DMS53 treated with DMSO at 0.1 percent for 48 hours (cell line): ENCODE data around the gene GPR21.
A peak's percentile ranks its signal among the peaks of the same experiment; 100 is the strongest.

Source experiments
- DNase-seq: peaks from one replicate; lab custom pipeline; 2025; ENCODE audit not compliant: unreplicated experiment; lab: John Stamatoyannopoulos, UW

Gene GPR21

DNA sequence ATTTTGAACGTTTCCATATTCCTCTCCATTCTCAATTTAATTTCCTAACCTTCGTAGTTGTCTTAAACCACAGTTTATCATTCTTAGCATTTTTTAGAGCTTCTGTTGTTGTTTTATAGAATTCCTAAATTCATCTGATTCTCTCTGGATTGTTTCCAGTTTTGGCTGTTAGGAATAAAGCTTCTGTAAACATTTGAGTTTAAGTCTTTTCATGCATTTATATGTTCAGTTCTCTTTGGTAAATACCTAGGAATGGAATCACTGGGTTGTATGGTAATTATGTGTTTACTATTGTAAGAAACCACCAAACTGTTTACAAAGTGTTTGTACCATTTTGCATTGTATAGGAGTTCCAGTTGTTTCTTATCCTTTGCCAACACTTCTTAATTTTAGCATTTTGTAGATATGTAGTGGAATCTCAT, 29.7 kb downstream of the GPR21 start:
- no peak for DNase-seq

DNA sequence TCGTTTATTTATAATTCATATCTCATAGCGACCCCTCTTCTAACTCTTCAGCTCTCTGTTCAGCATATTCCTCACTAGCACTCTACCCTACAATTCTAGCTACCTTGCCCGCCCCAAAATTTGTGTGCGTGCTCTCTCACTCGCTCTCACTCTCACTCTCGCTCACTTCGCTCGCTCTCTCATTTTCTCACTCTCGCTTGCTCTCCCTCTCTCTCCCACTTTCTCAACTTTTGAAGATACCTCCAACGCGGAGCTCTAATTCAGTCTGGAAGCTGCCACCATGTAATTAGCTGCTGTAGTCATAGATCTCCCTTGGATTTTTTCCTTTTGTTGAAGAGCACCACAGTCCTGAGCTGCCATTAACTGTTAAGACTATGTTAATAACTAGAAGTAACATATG, 30.4 kb downstream of the GPR21 start:
- DNase-seq, result no peak

DNA sequence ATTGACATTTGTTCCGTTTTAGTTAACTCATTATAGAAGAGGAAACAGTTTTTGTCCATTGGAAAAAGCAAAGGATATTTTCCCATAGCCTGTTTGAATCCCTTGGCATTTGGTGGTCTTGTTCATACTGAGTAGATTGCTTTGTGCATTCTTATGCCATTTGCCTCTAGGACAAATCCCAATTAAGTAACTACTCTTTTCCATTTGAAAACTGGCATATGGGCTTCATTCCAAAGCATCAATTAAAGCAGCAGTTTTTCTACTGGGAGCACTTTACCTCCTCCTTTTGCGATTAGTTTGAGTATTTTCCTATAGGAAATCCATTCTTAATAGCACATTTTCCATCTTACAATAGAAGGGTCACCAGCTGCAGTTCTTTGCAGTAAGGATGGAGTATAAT, 31.2 kb downstream of the GPR21 start:
- no peak for DNase-seq

DNA sequence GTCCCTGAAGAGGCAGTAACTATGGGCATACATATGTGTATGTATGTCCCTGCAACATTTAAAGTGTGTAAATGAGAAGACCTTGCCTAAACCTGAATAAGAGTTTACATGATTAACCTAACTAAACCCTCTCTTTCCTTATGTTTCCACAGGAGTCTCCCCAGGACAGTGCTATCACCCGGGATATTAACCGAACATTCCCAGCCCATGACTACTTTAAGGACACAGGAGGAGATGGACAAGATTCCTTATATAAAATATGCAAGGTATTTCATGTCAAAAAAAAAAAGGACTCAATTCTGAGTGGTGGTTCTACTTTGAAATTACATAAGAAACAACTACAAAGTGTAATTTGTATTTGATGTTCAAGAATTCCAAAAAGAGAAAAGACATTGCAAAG, 31.7 kb downstream of the GPR21 start:
- no peak for DNase-seq

DNA sequence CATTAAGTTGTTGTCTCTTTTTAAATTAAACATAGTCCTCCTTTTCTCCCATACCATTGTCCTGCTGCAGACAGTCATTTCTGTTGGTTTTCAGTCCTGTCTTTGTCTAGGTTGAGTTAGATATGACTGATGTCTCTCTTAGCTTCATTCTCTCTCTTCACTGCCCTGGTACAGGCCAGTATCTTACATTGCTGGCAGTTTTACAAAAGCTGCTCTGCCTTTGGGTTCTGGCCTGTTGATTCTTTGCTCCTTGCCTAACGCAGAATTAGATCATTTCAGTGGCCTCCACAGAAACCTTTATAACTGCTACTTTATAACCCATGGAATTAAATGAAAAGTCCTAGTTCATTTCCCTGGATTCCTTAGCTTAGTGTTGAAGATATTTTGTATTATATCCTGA, 33.7 kb downstream of the GPR21 start:
- no peak for DNase-seq

DNA sequence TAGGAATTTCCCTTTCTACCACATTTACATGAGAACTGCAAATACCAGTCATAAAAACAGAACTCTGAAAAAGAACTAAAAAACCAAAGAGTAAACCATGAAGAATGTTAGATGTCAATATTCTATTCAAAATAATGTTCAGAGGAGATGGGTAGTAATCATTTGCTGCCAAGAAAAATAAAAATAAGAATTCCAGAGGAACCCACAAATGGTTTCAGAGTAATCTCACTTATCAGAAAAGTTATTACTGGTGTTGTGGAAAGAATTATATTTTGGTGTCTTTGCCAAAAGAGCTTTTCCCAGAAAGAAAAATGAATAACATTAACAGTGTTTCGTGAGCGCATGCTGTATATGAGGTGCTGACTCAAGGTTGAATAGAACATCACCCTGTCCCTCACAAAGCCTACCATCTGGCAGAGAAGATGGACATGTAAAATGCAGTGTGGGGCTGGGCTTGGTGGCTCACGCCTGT, 35.6 kb downstream of the GPR21 start:
- no peak for DNase-seq

DNA sequence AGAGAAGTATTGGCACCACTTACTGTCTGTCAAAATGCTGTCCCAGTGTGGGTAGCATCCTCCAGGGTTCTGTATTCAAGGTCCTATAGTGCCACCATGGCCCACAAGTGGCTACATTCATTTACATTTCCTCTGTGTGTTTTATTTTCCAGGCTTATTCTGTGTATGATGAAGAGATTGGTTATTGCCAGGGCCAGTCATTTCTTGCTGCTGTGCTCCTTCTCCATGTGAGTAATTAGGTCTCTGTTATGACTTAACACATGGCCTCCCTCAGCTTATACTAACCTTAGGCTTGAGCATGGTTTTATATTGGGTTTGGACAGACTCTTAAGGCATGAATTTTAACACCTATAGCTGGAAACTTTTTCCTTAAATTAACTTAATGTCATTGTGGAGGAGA, 36.7 kb downstream of the GPR21 start:
- no peak for DNase-seq

DNA sequence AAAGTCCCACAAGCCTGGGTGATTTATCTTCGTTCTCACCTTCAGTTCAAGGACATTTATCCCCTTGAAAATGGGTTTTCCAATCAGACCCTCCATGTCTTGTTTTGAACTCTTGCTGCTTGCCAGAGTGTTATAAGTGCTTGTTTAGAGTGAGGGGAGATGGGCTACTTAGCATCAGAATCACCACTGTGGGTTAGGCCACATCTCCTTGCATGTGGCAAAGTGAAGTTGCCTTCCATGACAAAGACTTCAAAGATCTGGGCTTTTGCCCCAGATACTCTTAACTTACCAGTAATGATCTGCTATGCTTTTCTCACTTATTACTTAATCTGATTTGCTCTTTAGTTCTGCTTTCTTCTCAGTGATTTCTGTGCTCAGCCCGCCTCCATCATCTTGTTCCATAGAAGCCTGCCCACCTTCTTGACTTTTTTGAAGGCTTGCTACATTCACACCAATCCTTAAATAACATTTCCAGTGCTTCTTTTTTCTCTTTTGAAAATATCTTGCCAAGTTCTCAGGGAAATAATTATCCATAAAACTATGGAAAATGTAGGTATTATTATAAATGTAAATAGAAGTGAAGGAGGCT, 39.0 kb downstream of the GPR21 start:
- DNase-seq, result no peak

DNA sequence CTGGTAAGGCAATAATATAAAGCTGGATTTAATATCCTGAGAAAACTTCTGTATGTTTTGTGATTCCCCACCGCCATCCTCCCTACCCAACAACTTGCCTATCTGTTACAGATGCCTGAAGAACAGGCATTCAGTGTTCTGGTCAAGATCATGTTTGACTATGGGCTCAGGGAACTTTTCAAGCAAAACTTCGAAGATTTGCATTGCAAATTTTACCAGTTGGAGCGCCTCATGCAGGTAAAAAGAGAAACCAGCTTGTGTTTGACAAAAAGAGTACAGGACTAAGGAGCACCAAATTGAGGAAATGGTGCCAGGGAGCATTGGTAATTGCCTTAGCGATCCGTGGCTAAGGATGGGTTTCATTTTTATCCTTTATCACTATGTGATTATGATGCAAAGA, 40.0 kb downstream of the GPR21 start:
- DNase-seq, result no peak

DNA sequence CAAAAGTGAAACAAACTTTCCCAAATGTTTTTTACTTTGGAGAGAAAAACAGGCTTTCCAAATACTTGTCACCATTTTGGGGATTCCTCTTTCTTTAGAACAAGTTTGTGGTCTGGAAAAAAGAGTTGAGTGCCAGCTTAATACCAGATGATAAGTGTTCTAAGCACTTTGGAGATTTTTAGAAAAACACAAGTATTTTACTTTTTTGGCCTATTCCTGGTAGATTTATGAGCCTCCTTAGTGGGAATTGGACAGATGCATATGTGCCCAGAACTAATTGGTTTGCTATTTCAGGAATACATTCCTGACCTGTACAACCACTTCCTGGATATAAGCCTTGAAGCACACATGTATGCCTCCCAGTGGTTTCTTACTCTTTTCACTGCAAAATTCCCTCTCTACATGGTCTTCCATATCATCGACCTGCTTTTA, 40.5 kb downstream of the GPR21 start:
- no peak for DNase-seq

DNA sequence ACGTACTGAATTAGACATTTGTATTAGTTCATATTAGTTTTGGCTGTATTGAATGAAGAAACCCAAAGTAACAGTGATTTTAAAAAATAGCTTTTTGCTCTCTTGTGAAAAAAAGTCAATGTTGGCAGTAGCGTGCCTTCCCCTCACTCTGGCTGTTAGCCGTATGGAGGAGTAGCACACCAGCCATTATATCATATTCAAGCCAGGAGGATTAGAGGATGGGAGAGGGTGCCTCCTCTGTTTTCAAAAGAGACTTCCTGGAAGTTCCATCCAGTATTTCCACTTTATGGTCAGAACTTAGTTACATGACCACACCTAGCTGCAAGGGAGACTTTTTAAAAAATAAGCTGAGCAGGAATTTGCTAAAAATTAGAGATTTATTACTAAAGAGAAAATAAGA, 41.2 kb downstream of the GPR21 start:
- DNase-seq, result no peak

DNA sequence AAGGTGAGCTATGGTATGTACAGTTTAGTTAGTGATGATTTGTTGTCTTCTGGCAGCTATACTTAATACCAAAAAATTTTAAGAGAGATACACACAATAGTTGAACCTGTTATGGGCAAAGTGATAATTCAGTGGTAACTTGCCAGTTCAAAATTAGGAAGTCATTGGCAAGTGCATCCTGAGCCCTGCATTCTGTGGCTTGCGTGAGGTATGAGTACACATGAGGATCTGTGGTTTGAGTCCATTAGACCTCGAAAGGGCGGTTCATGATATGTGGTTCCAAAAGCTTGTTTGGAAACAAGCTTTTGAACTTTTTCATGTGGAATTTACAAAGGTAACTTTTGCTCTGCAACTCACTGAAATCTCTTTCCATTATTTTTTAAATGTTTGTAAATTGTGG, 47.0 kb downstream of the GPR21 start:
- no peak for DNase-seq

DNA sequence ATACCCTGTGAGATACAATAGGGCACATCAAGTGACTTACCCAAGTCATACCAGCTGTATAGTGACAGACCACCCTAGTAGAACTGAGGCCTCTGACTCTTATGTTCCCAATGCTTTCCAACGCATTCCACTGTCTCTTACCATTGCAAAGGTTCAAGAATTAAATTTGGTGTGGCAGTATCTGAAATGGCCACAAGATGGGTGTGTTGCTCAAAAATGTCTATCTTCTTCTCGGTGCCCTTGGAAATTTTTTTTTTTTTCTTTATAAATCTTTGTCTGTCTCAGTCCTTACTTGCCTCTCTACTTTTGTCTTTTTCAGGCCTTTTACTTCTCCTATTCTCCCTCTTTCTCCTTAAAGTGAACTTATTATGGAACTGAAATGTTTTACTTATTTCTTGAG, 48.4 kb downstream of the GPR21 start:
- peak; percentile 18 for DNase-seq

DNA sequence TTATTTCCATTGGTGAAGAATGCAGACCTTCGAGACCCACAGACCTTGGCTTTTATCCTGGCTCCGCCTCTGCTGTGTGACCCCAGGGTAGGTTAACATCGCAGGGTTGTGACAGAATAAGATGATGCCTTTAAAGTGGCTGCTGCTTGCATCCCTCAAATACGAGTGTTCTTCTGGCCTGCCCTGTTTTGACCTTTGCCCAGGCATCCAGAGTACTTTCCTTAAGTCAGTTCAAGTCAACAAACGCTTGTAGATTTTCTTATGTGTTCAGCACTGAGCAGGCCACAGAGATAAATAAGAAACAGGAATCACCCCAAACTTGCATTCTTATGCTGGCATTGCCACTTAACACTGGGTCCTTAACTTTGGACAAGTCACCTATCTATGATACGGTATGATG, 50.2 kb downstream of the GPR21 start:
- DNase-seq, result no peak

DNA sequence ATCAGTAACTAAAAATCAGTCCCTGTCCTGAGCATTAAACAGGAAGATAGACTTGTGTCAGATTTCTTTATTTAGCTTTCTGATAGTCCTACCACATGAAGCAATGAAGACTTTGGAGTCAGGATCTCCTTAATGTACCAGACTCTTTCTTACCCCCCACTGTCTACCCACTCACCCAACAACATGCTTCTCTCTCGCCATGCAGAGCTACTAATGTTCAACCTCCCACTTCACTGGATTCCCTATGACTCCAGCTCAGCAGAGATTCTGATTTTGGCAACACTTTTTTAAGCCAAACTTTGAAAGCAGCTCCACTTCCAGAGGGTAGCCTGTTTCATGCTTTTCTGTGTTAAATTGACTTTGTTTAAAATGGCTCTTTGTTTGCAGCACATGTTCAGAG, 50.8 kb downstream of the GPR21 start:
- DNase-seq, result no peak
